WTC11 (cell line): ENCODE measurements around the gene SMYD5. TPM values are rescaled to one million over a fixed set of nuclear protein-coding genes. Genes with fewer than 3 reads are reported as not detected.

ENCODE experiments used
- ATAC-seq: fragments of 200-7000 bp; cut with Tn5 transposase; 2 replicates; pipeline ENCODE4 v1.10.0; 2021; ENCODE audit warnings: mild to moderate bottlenecking, moderate library complexity
- CTCF ChIA-PET: fragments of 300-600 bp; sonication (Branson Sonifier 250); formaldehyde crosslinking; loops from one replicate; lab custom pipeline; 2021; ENCODE audit warnings: antibody characterized with exemption; lab: Charles Lee
- POLR2A ChIA-PET: fragments of 350-600 bp; sonication (Branson Sonifier 250); formaldehyde crosslinking; loops from one replicate; lab custom pipeline; 2021; ENCODE audit warnings: antibody characterized with exemption; lab: Charles Lee
- DNase-seq: peaks from one replicate; pipeline ENCODE4 v3.0.0; 2021; ENCODE audit warnings: low spot score
- H3K27ac Mint-ChIP-seq: 2 replicates; pipeline ENCODE4 v1.8.0; 2021; ENCODE audit warnings: mixed read lengths
- H3K27me3 Mint-ChIP-seq: 2 replicates; pipeline ENCODE4 v1.8.0; 2021; ENCODE audit warnings: low read depth, mild to moderate bottlenecking, moderate library complexity, mixed read lengths
- H3K36me3 Mint-ChIP-seq: 2 replicates; pipeline ENCODE4 v1.8.0; 2021; ENCODE audit warnings: mixed read lengths
- H3K4me1 Mint-ChIP-seq: 2 replicates; pipeline ENCODE4 v1.8.0; 2022; ENCODE audit warnings: mixed read lengths
- H3K4me3 Mint-ChIP-seq: 2 replicates; pipeline ENCODE4 v1.8.0; 2021; ENCODE audit warnings: mild to moderate bottlenecking, moderate library complexity, mixed read lengths
- H3K9me3 Mint-ChIP-seq: 2 replicates; pipeline ENCODE4 v1.8.0; 2021; ENCODE audit warnings: mixed read lengths
- AFF4 ChIP-seq: sonication (generic); formaldehyde crosslinking; IDR thresholded peaks from 2 replicates; pipeline ENCODE4 v1.8.1; 2023; ENCODE audit warnings: mild to moderate bottlenecking, missing genetic modification reagents, borderline replicate concordance
- ATF6 ChIP-seq: sonication (generic); formaldehyde crosslinking; IDR thresholded peaks from 2 replicates; pipeline ENCODE4 v1.8.1; 2023; ENCODE audit warnings: mild to moderate bottlenecking, missing genetic modification reagents
- CDX4 ChIP-seq: fragments of 250-450 bp; sonication (Bioruptor Pico); IDR thresholded peaks from 2 replicates; pipeline ENCODE4 v1.9.0; 2021; ENCODE audit warnings: moderate library complexity, mild to moderate bottlenecking, inconsistent platforms, borderline replicate concordance
- CREB1 ChIP-seq: sonication (generic); formaldehyde crosslinking; IDR thresholded peaks from 2 replicates; pipeline ENCODE4 v1.8.0; 2023; ENCODE audit warnings: mild to moderate bottlenecking, missing genetic modification reagents
- EMX1 ChIP-seq: fragments of 250-450 bp; sonication (Bioruptor Pico); IDR thresholded peaks from 2 replicates; pipeline ENCODE4 v1.8.0; 2021; ENCODE audit warnings: mild to moderate bottlenecking
- FOXP1 ChIP-seq: sonication (generic); formaldehyde crosslinking; IDR thresholded peaks from 2 replicates; pipeline ENCODE4 v1.8.0; 2022; ENCODE audit warnings: missing genetic modification reagents, mild to moderate bottlenecking, moderate library complexity, borderline replicate concordance
- HMGXB4 ChIP-seq: sonication (generic); formaldehyde crosslinking; IDR thresholded peaks from 2 replicates; pipeline ENCODE4 v1.8.1; 2023; ENCODE audit warnings: mild to moderate bottlenecking, moderate library complexity, missing genetic modification reagents
- JAZF1 ChIP-seq: fragments of 250-450 bp; sonication (Bioruptor Pico); IDR thresholded peaks from 2 replicates; pipeline ENCODE4 v1.9.0; 2021; ENCODE audit warnings: moderate library complexity, mild to moderate bottlenecking, inconsistent platforms
- SMAD3 ChIP-seq: sonication (generic); formaldehyde crosslinking; IDR thresholded peaks from 2 replicates; pipeline ENCODE4 v1.8.0; 2022; ENCODE audit warnings: missing genetic modification reagents, mild to moderate bottlenecking, borderline replicate concordance
- USF1 ChIP-seq: sonication (generic); formaldehyde crosslinking; IDR thresholded peaks from 2 replicates; pipeline ENCODE4 v1.8.0; 2022; ENCODE audit warnings: mild to moderate bottlenecking, missing genetic modification reagents
- ZMAT4 ChIP-seq: fragments of 250-450 bp; sonication (Bioruptor Pico); IDR thresholded peaks from 2 replicates; pipeline ENCODE4 v1.9.0; 2021; ENCODE audit warnings: mild to moderate bottlenecking
- ZNF121 ChIP-seq: sonication (generic); formaldehyde crosslinking; IDR thresholded peaks from 2 replicates; pipeline ENCODE4 v1.8.0; 2023; ENCODE audit warnings: missing genetic modification reagents
- ZNF138 ChIP-seq: sonication (generic); formaldehyde crosslinking; conservative IDR thresholded peaks from 2 replicates; pipeline ENCODE4 v1.8.1; 2022; ENCODE audit warnings: mild to moderate bottlenecking, moderate library complexity, missing genetic modification reagents
- ZNF219 ChIP-seq: sonication (generic); formaldehyde crosslinking; IDR thresholded peaks from 2 replicates; pipeline ENCODE4 v1.8.0; 2023; ENCODE audit warnings: missing genetic modification reagents, mild to moderate bottlenecking, borderline replicate concordance
- total RNA-seq: library from RNA; stranded (reverse); gene quantifications from 3 replicates; pipeline ENCODE4 v1.2.3, GENCODE V29; 2021
- TF ChIP-seq, protein P1 (sequence below): sonication (generic); formaldehyde crosslinking; conservative IDR thresholded peaks from 2 replicates; pipeline ENCODE4 v1.8.1; 2023; ENCODE audit warnings: mild to moderate bottlenecking, low read depth, missing genetic modification reagents, moderate library complexity
- TF ChIP-seq, protein P2 (sequence below): sonication (generic); formaldehyde crosslinking; conservative IDR thresholded peaks from 2 replicates; pipeline ENCODE4 v1.8.1; 2022; ENCODE audit warnings: mild to moderate bottlenecking, missing genetic modification reagents

The SMYD5 gene
- total RNA-seq, 1 experiment from 2014 or later: 46.7 TPM

DNA sequence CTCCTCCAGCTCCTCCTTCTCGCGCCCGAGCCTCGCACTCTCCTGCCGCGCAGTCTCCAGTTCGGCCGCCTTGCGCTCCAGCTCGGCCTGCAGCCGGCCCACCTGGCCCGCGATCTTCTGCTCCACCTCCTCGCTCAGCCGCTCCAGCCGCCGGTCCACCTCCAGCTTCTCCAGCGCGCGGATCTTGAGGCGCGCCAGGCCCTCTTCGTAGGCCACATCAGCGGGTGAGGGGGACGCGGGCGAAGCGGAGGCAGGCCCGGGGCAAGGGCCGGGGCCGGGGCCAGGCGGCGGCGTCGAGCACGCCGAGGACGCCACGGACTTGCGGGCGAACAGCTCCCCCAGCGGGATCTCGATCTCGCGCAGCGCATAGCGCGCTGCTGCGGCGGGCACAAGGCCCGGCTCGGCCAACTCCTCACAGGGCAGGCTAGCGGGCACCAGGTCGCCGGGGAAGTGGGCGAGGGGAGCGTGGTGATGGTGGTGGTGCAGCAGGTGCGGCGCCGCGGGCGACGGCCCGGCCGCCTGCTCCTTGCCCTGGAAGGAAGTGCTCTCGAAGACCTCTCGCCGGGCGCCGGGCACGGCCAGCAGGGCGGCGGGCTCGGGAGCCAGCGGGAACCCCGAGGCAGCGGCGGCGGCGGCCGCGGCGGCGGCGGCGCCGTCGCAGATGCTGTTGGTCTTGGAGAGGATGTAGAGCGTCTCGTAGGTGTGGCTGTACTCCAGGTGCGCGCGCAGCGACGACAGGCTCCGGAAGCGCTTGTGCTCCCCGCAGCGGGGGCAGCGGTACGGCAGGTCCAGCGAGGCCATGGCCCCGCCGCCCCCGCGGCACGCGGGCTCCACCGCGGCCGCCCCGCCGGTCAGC, 55.0 kb downstream of the SMYD5 start (continued):
- TF ChIP-seq HMGXB4 (CRISPR knock-in tag): peak; percentile 94; the same call in 1 of the 2 replicates
- TF ChIP-seq ZNF219 (CRISPR knock-in tag): peak; percentile 85; the same call in 1 of the 2 replicates
- TF ChIP-seq CREB1 (CRISPR knock-in tag): peak; percentile 83; the same call in 1 of the 2 replicates
- peak; percentile 69; the same call in 1 of the 2 replicates for TF ChIP-seq ZNF138 (CRISPR knock-in tag)
- peak; percentile 85; the same call in 1 of the 2 replicates for TF ChIP-seq SMAD3 (CRISPR knock-in tag)
- peak; percentile 90; the same call in 1 of the 2 replicates for TF ChIP-seq AFF4 (CRISPR knock-in tag)
- TF ChIP-seq, protein P1, sequence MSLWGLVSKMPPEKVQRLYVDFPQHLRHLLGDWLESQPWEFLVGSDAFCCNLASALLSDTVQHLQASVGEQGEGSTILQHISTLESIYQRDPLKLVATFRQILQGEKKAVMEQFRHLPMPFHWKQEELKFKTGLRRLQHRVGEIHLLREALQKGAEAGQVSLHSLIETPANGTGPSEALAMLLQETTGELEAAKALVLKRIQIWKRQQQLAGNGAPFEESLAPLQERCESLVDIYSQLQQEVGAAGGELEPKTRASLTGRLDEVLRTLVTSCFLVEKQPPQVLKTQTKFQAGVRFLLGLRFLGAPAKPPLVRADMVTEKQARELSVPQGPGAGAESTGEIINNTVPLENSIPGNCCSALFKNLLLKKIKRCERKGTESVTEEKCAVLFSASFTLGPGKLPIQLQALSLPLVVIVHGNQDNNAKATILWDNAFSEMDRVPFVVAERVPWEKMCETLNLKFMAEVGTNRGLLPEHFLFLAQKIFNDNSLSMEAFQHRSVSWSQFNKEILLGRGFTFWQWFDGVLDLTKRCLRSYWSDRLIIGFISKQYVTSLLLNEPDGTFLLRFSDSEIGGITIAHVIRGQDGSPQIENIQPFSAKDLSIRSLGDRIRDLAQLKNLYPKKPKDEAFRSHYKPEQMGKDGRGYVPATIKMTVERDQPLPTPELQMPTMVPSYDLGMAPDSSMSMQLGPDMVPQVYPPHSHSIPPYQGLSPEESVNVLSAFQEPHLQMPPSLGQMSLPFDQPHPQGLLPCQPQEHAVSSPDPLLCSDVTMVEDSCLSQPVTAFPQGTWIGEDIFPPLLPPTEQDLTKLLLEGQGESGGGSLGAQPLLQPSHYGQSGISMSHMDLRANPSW (CRISPR knock-in tag): 0 out of 2 replicates have a peak, but pooled peaks have one; percentile 38
- TF ChIP-seq EMX1: 0 out of 2 replicates have a peak, but pooled peaks have one; percentile 37
- peak; percentile 75 for TF ChIP-seq USF1 (CRISPR knock-in tag)
- no peak for TF ChIP-seq CDX4
- TF ChIP-seq, protein P2, sequence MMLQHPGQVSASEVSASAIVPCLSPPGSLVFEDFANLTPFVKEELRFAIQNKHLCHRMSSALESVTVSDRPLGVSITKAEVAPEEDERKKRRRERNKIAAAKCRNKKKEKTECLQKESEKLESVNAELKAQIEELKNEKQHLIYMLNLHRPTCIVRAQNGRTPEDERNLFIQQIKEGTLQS (CRISPR knock-in tag): peak; percentile 28; the same call in 1 of the 2 replicates

GRCh38 chr2:73269686-73270465, 55.8 kb downstream of the SMYD5 start:
- H3K9me3 Mint-ChIP-seq: no peaks in the 10 kb centered on the region

More at GRCh38 chr2:73269686-73270465, 55.8 kb downstream of the SMYD5 start:
- CTCF ChIA-PET: no interaction called here
- TF ChIP-seq JAZF1 (CRISPR knock-in tag) (no peak), CREB1 (CRISPR knock-in tag) (no peak), ZNF219 (CRISPR knock-in tag) (no peak), ZNF121 (CRISPR knock-in tag) (no peak), ATF6 (CRISPR knock-in tag) (no peak), FOXP1 (CRISPR knock-in tag) (no peak), ZMAT4 (CRISPR knock-in tag) (no peak)
- H3K27ac Mint-ChIP-seq: no peak overlapping the region
- ATAC-seq (peak; percentile 11), DNase-seq (no peak)
- H3K27me3 Mint-ChIP-seq: peaks cover 36% of the 10 kb centered on the region
- peaks cover 14% of the 10 kb centered on the region for H3K4me1 Mint-ChIP-seq
- peak overlapping the region; percentile 61 for H3K4me3 Mint-ChIP-seq
- POLR2A ChIA-PET: no interaction called here
- no peaks in the 10 kb centered on the region for H3K36me3 Mint-ChIP-seq
